ENCODE results near the gene NFKBIL1. TPM values are rescaled to one million over a fixed set of nuclear protein-coding genes. Genes with fewer than 3 reads are reported as not detected.

The NFKBIL1 gene
- total and polyA plus RNA-seq, 9 of the 15 experiments (the other 6 are each of a cell fraction or from before 2014, with no cell fraction given), result 0.49 to 33.1 (median 7.6) TPM

GRCh38 chr6:31547727-31548543, 527 bp downstream of the NFKBIL1 start (continued):
- 0 out of 4 replicates have a peak, but pooled peaks of 1 of the 2 experiments have one; percentile 15 for TF ChIP-seq MAZ (CRISPR knock-in tag; conservative IDR thresholded peaks at IDR 0.05 in 1 of 2, IDR thresholded peaks at IDR 0.05 in 1 of 2)
- no peak for TF ChIP-seq MAFG (tag; conservative IDR thresholded peaks at IDR 0.05)
- no peak for TF ChIP-seq POLR2AphosphoS2 (IDR thresholded peaks at IDR 0.05; ENCODE audit: low read length)
- 0 out of 2 replicates have a peak, but pooled peaks have one; percentile 36 for TF ChIP-seq ZNF830 (CRISPR knock-in tag; IDR thresholded peaks at IDR 0.05)
- TF ChIP-seq RBM34 (IDR thresholded peaks at IDR 0.05; ENCODE audit: borderline replicate concordance, insufficient read depth, low read length), result no peak
- 0 out of 2 replicates have a peak, but pooled peaks have one; percentile 52 for TF ChIP-seq ZNF395 (CRISPR knock-in tag; IDR thresholded peaks at IDR 0.05)
- TF ChIP-seq ZFX (CRISPR knock-in tag; IDR thresholded peaks at IDR 0.05), result peak; percentile 85
- no peak for TF ChIP-seq CHAMP1 (IDR thresholded peaks at IDR 0.05)
- no peak for TF ChIP-seq SIN3B (IDR thresholded peaks at IDR 0.05; ENCODE audit: low read depth)
- no peak for TF ChIP-seq HOXB6 (CRISPR knock-in tag; IDR thresholded peaks at IDR 0.05; ENCODE audit: borderline replicate concordance)
- no peak for TF ChIP-seq ZNF174 (CRISPR knock-in tag; IDR thresholded peaks at IDR 0.05)
- peak; percentile 71 for TF ChIP-seq ETV5 (CRISPR knock-in tag; IDR thresholded peaks at IDR 0.05; ENCODE audit: low read depth)
- TF ChIP-seq MAFF (IDR thresholded peaks at IDR 0.05; ENCODE audit: low read length), result 0 out of 2 replicates have a peak, but pooled peaks have one; percentile 0
- no peak for TF ChIP-seq ZMIZ1 (IDR thresholded peaks at IDR 0.05; ENCODE audit: low read depth in 2 of 2, low read length in 2 of 2)
- TF ChIP-seq ZBTB33 (CRISPR knock-in tag; IDR thresholded peaks at IDR 0.05), result 0 out of 2 replicates have a peak, but pooled peaks have one; percentile 34
- TF ChIP-seq SMARCB1 (IDR thresholded peaks at IDR 0.05; ENCODE audit: insufficient read length, low read depth), result no peak
- TF ChIP-seq ZKSCAN8 (CRISPR knock-in tag; IDR thresholded peaks at IDR 0.05), result peak; percentile 41; the same call in 1 of the 2 replicates
